HepG2 (cell line): Measurements from ENCODE around the gene MS4A6A. TPM values are rescaled to one million over a fixed set of nuclear protein-coding genes. Genes with fewer than 3 reads are reported as not detected.
A peak's percentile ranks its signal among the peaks of the same experiment; 100 is the strongest.

Experiments used
- ATAC-seq: fragments of 200-7000 bp; cut with Tn5 transposase; 3 replicates; pipeline ENCODE4 v1.9.1; 2020; ENCODE audit warnings: mild to moderate bottlenecking, moderate library complexity
- BruUV-seq: library from RNA; stranded (reverse); fragments of 400-500 nt; replicated peaks from 2 replicates; lab custom pipeline; 2021; lab: Mats Ljungman, UMichigan
- CTCF ChIA-PET: fragments of 300-600 bp; formaldehyde crosslinking; extraction: SDS; loops from one replicate; lab custom pipeline; 2021; ENCODE audit warnings: low total read pairs, inconsistent platforms, low intra/inter-chr PET ratio; lab: Yijun Ruan, JAX
- POLR2A ChIA-PET: fragments of 350-600 bp; sonication (Branson Sonifier 250); formaldehyde crosslinking; loops from one replicate; lab custom pipeline; 2020; ENCODE audit warnings: antibody characterized with exemption, inconsistent platforms; lab: Yijun Ruan, JAX
- DNase-seq: peaks from one replicate; pipeline ENCODE4 v3.0.0-alpha.2; 2015; ENCODE audit warnings: low spot score
- FAIRE-seq: peaks from 3 replicates; lab custom pipeline; 2011; peaks lifted over from hg19 to GRCh38; lab: Jason Lieb, UNC
- H2AFZ ChIP-seq: one replicate; pipeline ENCODE4 v1.6.1; 2011; ENCODE audit warnings: low read length, inconsistent platforms
- H3K27ac ChIP-seq: fragments of 300-600 bp; 3 replicates; pipeline ENCODE4 v1.8.0; 2011; ENCODE audit warnings: mixed run types, mild to moderate bottlenecking, mixed read lengths, low read length, inconsistent platforms; ENCODE audit not compliant: insufficient read depth; ENCODE audit errors: extremely low read length
- H3K27me3 ChIP-seq, 2 experiments: fragments of 200-600 bp in 1 of 2; 2 replicates in 1 of 2; 3 replicates in 1 of 2; pipeline versions ENCODE4 v1.6.0 to v1.8.0; 2011; ENCODE audit warnings: low read length in 2 of 2, mild to moderate bottlenecking in 2 of 2, moderate library complexity in 2 of 2, inconsistent platforms in 1 of 2; ENCODE audit not compliant: insufficient read depth in 2 of 2, control insufficient read depth in 1 of 2
- H3K36me3 ChIP-seq, 2 experiments: fragments of 200-600 bp in 1 of 2; replicated peaks in 1 of 2; 2 replicates in 1 of 2; 3 replicates in 1 of 2; pipeline versions ENCODE4 v1.5.1 to v1.8.0; 2011; ENCODE audit warnings: low read length in 2 of 2, inconsistent platforms in 1 of 2; ENCODE audit not compliant: insufficient read depth in 2 of 2, control insufficient read depth in 1 of 2
- H3K4me1 ChIP-seq: 2 replicates; pipeline ENCODE4 v1.5.1; 2012; ENCODE audit warnings: low read length, inconsistent platforms; ENCODE audit not compliant: insufficient read depth
- H3K4me2 ChIP-seq: 2 replicates; pipeline ENCODE4 v1.6.0; 2011; ENCODE audit warnings: low read depth, low read length, inconsistent platforms
- H3K4me3 ChIP-seq, 3 experiments: fragments of 200-600 bp in 1 of 3; sonication (generic), shearing (Covaris generic) in 1 of 3; replicated peaks in 1 of 3; 2 replicates each; pipeline ENCODE4 v1.5.1; 2011 to 2016; ENCODE audit warnings: low read length in 3 of 3, inconsistent platforms in 2 of 3, low read depth in 2 of 3, mild to moderate bottlenecking in 2 of 3, control low read depth in 1 of 3, mixed read lengths in 1 of 3; ENCODE audit not compliant: insufficient read depth in 1 of 3
- H3K79me2 ChIP-seq: one replicate; pipeline ENCODE4 v1.6.1; 2011; ENCODE audit warnings: low read length, inconsistent platforms; ENCODE audit not compliant: insufficient read depth
- H3K9ac ChIP-seq: 2 replicates; pipeline ENCODE4 v1.6.0; 2011; ENCODE audit warnings: mild to moderate bottlenecking, low read depth, low read length, inconsistent platforms; ENCODE audit not compliant: insufficient read depth
- H3K9me3 ChIP-seq: 2 replicates; pipeline ENCODE4 v1.5.1; 2012; ENCODE audit warnings: mild to moderate bottlenecking, low read length
- H4K20me1 ChIP-seq: 2 replicates; pipeline ENCODE4 v1.6.0; 2011; ENCODE audit warnings: inconsistent platforms, mild to moderate bottlenecking, low read length, moderate library complexity; ENCODE audit not compliant: insufficient read depth
- DRAP1 ChIP-seq: IDR thresholded peaks from 2 replicates; pipeline ENCODE4 v1.6.1; 2016; ENCODE audit warnings: missing genetic modification reagents, missing compliant biosample characterization
- HIC2 ChIP-seq: sonication (generic); formaldehyde crosslinking; IDR thresholded peaks from 2 replicates; pipeline ENCODE4 v1.9.0; 2022; ENCODE audit warnings: low read depth, missing genetic modification reagents
- HMG20B ChIP-seq: conservative IDR thresholded peaks from 2 replicates; pipeline ENCODE4 v1.6.1; 2016; ENCODE audit warnings: missing genetic modification reagents, missing compliant biosample characterization
- KDM1A ChIP-seq: IDR thresholded peaks from 2 replicates; pipeline ENCODE4 v1.6.1; 2016; ENCODE audit warnings: missing compliant biosample characterization
- MAFF ChIP-seq: IDR thresholded peaks from 2 replicates; pipeline ENCODE4 v1.6.1; 2011; ENCODE audit warnings: low read depth, low read length, improper control_type of control experiment
- MAFK ChIP-seq, 2 experiments: IDR thresholded peaks in 1 of 2; conservative IDR thresholded peaks in 1 of 2; 2 replicates each; pipeline ENCODE4 v1.6.1; 2011; ENCODE audit warnings: improper control_type of control experiment in 2 of 2, low read length in 2 of 2
- NAIF1 ChIP-seq: sonication (generic); formaldehyde crosslinking; IDR thresholded peaks from 2 replicates; pipeline ENCODE4 v1.5.0; 2020; ENCODE audit warnings: mild to moderate bottlenecking, missing genetic modification reagents, borderline replicate concordance
- NONO ChIP-seq, 2 experiments: fragments of 450-650 bp in 1 of 2; sonication (generic) in 1 of 2; formaldehyde crosslinking in 1 of 2; IDR thresholded peaks in 1 of 2; conservative IDR thresholded peaks in 1 of 2; 2 replicates each; pipeline versions ENCODE4 v1.6.1 to v1.8.0; 2017 to 2022; ENCODE audit warnings: mild to moderate bottlenecking in 1 of 2, missing genetic modification reagents in 1 of 2, moderate library complexity in 1 of 2
- PPARG ChIP-seq: conservative IDR thresholded peaks from 2 replicates; pipeline ENCODE4 v1.6.1; 2016; ENCODE audit warnings: missing biosample characterization, missing genetic modification reagents
- TEAD2 ChIP-seq: sonication (generic); formaldehyde crosslinking; IDR thresholded peaks from 2 replicates; pipeline ENCODE4 v1.9.0; 2021; ENCODE audit warnings: missing genetic modification reagents
- ZFP62 ChIP-seq: sonication (generic); formaldehyde crosslinking; IDR thresholded peaks from 2 replicates; pipeline ENCODE4 v1.4.0; 2020; ENCODE audit warnings: missing genetic modification reagents
- ZKSCAN5 ChIP-seq: sonication (generic); formaldehyde crosslinking; IDR thresholded peaks from 2 replicates; pipeline ENCODE4 v1.5.1; 2020; ENCODE audit warnings: mild to moderate bottlenecking, missing genetic modification reagents
- ZNF256 ChIP-seq: sonication (generic); formaldehyde crosslinking; conservative IDR thresholded peaks from 2 replicates; pipeline ENCODE4 v1.4.0; 2020; ENCODE audit warnings: missing genetic modification reagents
- ZNF296 ChIP-seq: sonication (generic); formaldehyde crosslinking; conservative IDR thresholded peaks from 2 replicates; pipeline ENCODE4 v1.5.0; 2020; ENCODE audit warnings: mild to moderate bottlenecking, missing genetic modification reagents
- ZNF460 ChIP-seq: sonication (generic); formaldehyde crosslinking; IDR thresholded peaks from 2 replicates; pipeline ENCODE4 v1.5.1; 2020; ENCODE audit warnings: missing genetic modification reagents, mild to moderate bottlenecking, borderline replicate concordance
- ZNF567 ChIP-seq: sonication (generic); formaldehyde crosslinking; IDR thresholded peaks from 2 replicates; pipeline ENCODE4 v1.8.1; 2023; ENCODE audit warnings: mild to moderate bottlenecking, missing genetic modification reagents, borderline replicate concordance
- ZNF691 ChIP-seq: sonication (generic); formaldehyde crosslinking; IDR thresholded peaks from 2 replicates; pipeline ENCODE4 v1.4.0; 2020; ENCODE audit warnings: missing genetic modification reagents, low read depth, mild to moderate bottlenecking, borderline replicate concordance
- WGBS: methylation state at CpG from one replicate; pipeline ENCODE4 v1.1.6; 2017; ENCODE audit warnings: low lambda C conversion rate; 5-methylcytosine and 5-hydroxymethylcytosine counted together
- in situ Hi-C: cut with HindIII; loops from 2 replicates; pipeline ENCODE4 v1.10.0; 2017; ENCODE audit warnings: low pct_unique_long_range_greater_than_20kb; ENCODE audit not compliant: extremely low pct_ligation_motif_present
- intact Hi-C: fragments of 100-400 bp; cut with micrococcal nuclease; formaldehyde crosslinking; loops from one replicate; pipeline ENCODE4 v1.10.0; 2022; ENCODE audit not compliant: unreplicated experiment
- polyA plus RNA-seq, 8 experiments: library from polyadenylated mRNA; depleted of rRNA in 3 of 8; stranded (reverse) in 7 of 8; unstranded in 1 of 8; fragments of >200 nt; fragmentation: Illumina TruSeq in 4 of 8; extraction: Trizol in 4 of 8; gene quantifications; 2 replicates each; pipeline versions ENCODE4 v1.2.1 to v1.2.3, GENCODE V29; 2011 to 2016; ENCODE audit warnings: low read depth in 4 of 8, missing spikeins in 1 of 8, mixed read lengths in 1 of 8; ENCODE audit not compliant: insufficient read depth in 1 of 8
- total RNA-seq, 5 experiments: library from RNA; depleted of rRNA; stranded (reverse); fragments of >200 nt; fragmentation: Illumina TruSeq; extraction: Trizol; gene quantifications; 2 replicates each; pipeline ENCODE4 v1.2.3, GENCODE V29; 2016; ENCODE audit warnings: low read depth in 1 of 5

The MS4A6A gene
- total and polyA plus RNA-seq, 2 of the 13 experiments (the other 11 are each of a cell fraction or from before 2014, with no cell fraction given), result not detected

- intact Hi-C loops (no loop called here), in situ Hi-C loops (no loop called here)
- TF ChIP-seq ZNF460 (CRISPR knock-in tag) (no peak), MAFF (peak; percentile 51; the same call in 1 of the 2 replicates), MAFK (conservative IDR thresholded peaks at IDR 0.05 in 1 of 2, IDR thresholded peaks at IDR 0.05 in 1 of 2; ENCODE audit: low read length in 2 of 2) (peak in 1 of 2 experiments; percentile 44; a peak in 3 of 4 replicates), DRAP1 (CRISPR knock-in tag) (no peak), HIC2 (CRISPR knock-in tag) (no peak)
- Histone ChIP-seq H3K36me3 (no peaks in the 10 kb centered on the region), H3K4me1 (no peaks in the 10 kb centered on the region), H3K9me3 (no peaks in the 10 kb centered on the region), H3K9ac (no peak overlapping the region), H3K27me3 (no peaks in the 10 kb centered on the region; a peak in 1 of 5 replicates), H3K4me3 (no peak overlapping the region), H2AFZ (no peak overlapping the region), H3K4me2 (no peak overlapping the region), H3K27ac (no peak overlapping the region), H3K79me2 (no peaks in the 10 kb centered on the region), H4K20me1 (no peaks in the 10 kb centered on the region)
- ATAC-seq, result no peak
- POLR2A ChIA-PET, result no interaction called here
- FAIRE-seq, result no peak
- CTCF ChIA-PET, result no interaction called here
- BruUV-seq, result no TSS peak
- DNase-seq, result no peak
- 1% methylated on average over 4 of the region's 4 CpGs for WGBS
Measured at GRCh38 chr11:60195923-60196368, 13.1 kb upstream of the MS4A6A start.

- Histone ChIP-seq H3K36me3 (no peaks in the 10 kb centered on the region), H3K79me2 (no peaks in the 10 kb centered on the region), H3K4me1 (no peaks in the 10 kb centered on the region), H3K27me3 (no peaks in the 10 kb centered on the region; a peak in 1 of 5 replicates), H4K20me1 (no peaks in the 10 kb centered on the region), H3K27ac (no peak overlapping the region), H3K4me2 (no peak overlapping the region), H3K4me3 (no peak overlapping the region), H2AFZ (no peak overlapping the region), H3K9me3 (no peaks in the 10 kb centered on the region), H3K9ac (no peak overlapping the region)
- ATAC-seq, result no peak
- intact Hi-C loops, result no loop called here
- 57% methylated on average over 3 of the region's 3 CpGs for WGBS
- ChIA-PET CTCF (interaction anchor here (1.4 kb wide), 1 partner anchor 26 kb away, joined by 4 read pairs; no protein-coding TSS in a partner anchor), POLR2A (no interaction called here)
- no peak for DNase-seq
- no TSS peak for BruUV-seq
- no peak for FAIRE-seq
- in situ Hi-C loops, result no loop called here
- TF ChIP-seq KDM1A (CRISPR knock-in tag), result no peak
- TF ChIP-seq ZNF296 (CRISPR knock-in tag), result no peak
- no peak for TF ChIP-seq ZKSCAN5 (CRISPR knock-in tag)
- no peak for TF ChIP-seq NAIF1
- TF ChIP-seq ZNF256 (CRISPR knock-in tag), result no peak
- no peak for TF ChIP-seq HMG20B (CRISPR knock-in tag)
- no peak for TF ChIP-seq ZNF691 (CRISPR knock-in tag)
- TF ChIP-seq NONO (IDR thresholded peaks at IDR 0.05), result no peak
- no peak for TF ChIP-seq NONO (CRISPR knock-in tag; conservative IDR thresholded peaks at IDR 0.05)
- no peak for TF ChIP-seq ZFP62
- no peak for TF ChIP-seq ZNF567 (CRISPR knock-in tag)
- no peak for TF ChIP-seq PPARG (CRISPR knock-in tag)
- TF ChIP-seq TEAD2 (CRISPR knock-in tag), result no peak
Measured at GRCh38 chr11:60194511-60194910, 11.6 kb upstream of the MS4A6A start.
